Measurements from ENCODE around the gene KLF13. TPM values are rescaled to one million over a fixed set of nuclear protein-coding genes. Genes with fewer than 3 reads are reported as not detected.

KLF13 gene
- total RNA-seq, 1 donor from 2014 or later: 62.3 TPM

DNA sequence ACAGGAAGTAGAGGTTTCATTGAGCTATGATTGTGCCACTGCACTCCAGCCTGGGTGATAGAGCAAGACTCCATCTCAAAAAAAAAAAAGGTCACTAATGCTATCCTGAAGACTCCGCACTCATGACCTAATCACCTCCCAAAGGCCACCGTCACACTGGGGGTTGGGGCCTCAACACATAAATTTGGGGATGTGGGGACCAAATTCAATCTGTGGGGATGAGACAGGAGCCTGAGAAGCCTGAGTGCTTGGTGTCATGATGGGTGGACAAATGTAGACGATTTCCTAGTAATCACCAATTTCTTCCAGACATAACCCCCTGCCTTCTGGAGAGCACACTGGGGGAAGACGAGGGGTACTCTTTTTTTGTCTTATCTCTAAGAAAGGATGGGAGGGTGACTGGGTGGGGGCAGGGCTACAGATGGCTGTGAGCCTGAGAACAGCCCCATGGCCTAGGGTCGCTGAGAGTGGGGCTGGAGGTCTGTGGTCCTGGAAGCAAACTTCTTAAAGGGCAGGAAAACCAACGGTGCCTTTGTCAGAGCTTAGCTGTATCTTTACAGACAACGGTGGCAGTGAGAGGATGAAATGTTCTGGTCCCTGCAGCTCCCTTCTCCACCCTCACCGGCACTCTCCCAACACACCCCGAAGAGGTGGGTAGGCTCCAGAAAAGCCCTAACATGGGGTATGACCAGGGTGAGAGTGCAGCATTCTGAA lies 16.6 kb upstream of the KLF13 start:
- TF ChIP-seq, protein P1, sequence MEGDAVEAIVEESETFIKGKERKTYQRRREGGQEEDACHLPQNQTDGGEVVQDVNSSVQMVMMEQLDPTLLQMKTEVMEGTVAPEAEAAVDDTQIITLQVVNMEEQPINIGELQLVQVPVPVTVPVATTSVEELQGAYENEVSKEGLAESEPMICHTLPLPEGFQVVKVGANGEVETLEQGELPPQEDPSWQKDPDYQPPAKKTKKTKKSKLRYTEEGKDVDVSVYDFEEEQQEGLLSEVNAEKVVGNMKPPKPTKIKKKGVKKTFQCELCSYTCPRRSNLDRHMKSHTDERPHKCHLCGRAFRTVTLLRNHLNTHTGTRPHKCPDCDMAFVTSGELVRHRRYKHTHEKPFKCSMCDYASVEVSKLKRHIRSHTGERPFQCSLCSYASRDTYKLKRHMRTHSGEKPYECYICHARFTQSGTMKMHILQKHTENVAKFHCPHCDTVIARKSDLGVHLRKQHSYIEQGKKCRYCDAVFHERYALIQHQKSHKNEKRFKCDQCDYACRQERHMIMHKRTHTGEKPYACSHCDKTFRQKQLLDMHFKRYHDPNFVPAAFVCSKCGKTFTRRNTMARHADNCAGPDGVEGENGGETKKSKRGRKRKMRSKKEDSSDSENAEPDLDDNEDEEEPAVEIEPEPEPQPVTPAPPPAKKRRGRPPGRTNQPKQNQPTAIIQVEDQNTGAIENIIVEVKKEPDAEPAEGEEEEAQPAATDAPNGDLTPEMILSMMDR (IDR thresholded peaks at IDR 0.05; ENCODE audit: borderline replicate concordance): no peak

GRCh38 chr15:31311735-31312619 lies 14.7 kb upstream of the KLF13 start:
- H3K27ac ChIP-seq (replicated peaks): no peak overlapping the region
- no peaks in the 10 kb centered on the region for H3K36me3 ChIP-seq
- peaks cover 7% of the 10 kb centered on the region for H3K4me1 ChIP-seq
- H3K9me3 ChIP-seq (replicated peaks): peaks cover 13% of the 10 kb centered on the region
- no peak overlapping the region for H3K4me3 ChIP-seq
- H3K27me3 ChIP-seq (ENCODE audit: low read depth): peaks cover 4% of the 10 kb centered on the region
- DNase-seq: no peak
- TF ChIP-seq, protein P1 (IDR thresholded peaks at IDR 0.05; ENCODE audit: borderline replicate concordance): no peak
- intact Hi-C loops (cut with micrococcal nuclease): loop anchor here (2.0 to 10.0 kb wide), 2 partner anchors 67 to 87 kb away; no protein-coding TSS in a partner anchor

More for the DNA sequence above, 16.6 kb upstream of the KLF13 start:
- no peak for DNase-seq
- H3K27me3 ChIP-seq (ENCODE audit: low read depth): peaks cover 7% of the 10 kb centered on the region
- no peak overlapping the region for H3K4me3 ChIP-seq
- no peaks in the 10 kb centered on the region for H3K36me3 ChIP-seq
- H3K9me3 ChIP-seq (replicated peaks): peaks cover 13% of the 10 kb centered on the region
- H3K4me1 ChIP-seq: peaks cover 23% of the 10 kb centered on the region
- intact Hi-C loops (cut with micrococcal nuclease): loop anchor here (10.0 kb wide), 1 partner anchor 85 kb away; no protein-coding TSS in a partner anchor
- H3K27ac ChIP-seq (replicated peaks): no peak overlapping the region

DNA sequence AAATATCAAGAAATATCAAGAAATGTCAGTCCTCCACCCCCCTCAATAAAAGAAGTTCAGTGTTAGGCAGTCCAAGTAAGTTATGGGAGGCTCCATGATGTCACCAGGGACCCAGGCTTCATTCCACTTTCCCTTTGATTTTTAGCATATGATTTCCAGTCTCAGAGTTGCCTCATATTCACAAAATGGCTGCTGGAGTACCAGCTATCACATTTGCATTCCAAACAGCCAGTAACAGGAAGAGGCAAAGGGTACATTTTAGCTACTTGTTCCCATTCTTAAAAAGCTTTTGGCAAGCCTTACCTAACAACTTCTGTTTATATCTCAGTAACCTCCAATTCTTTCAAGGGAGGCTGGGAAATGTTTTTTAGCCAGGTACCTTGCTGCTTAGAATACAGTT lies 13.4 kb upstream of the KLF13 start:
- no peak for DNase-seq
- H3K36me3 ChIP-seq: no peaks in the 10 kb centered on the region
- TF ChIP-seq, protein P1 (IDR thresholded peaks at IDR 0.05; ENCODE audit: borderline replicate concordance): no peak
- H3K27me3 ChIP-seq (ENCODE audit: low read depth): no peaks in the 10 kb centered on the region
- no peak overlapping the region for H3K4me3 ChIP-seq
- intact Hi-C loops (cut with micrococcal nuclease): loop anchor here (2.0 to 10.0 kb wide), 2 partner anchors 68 to 88 kb away; no protein-coding TSS in a partner anchor
- no peak overlapping the region for H3K27ac ChIP-seq (replicated peaks)
- H3K4me1 ChIP-seq: no peaks in the 10 kb centered on the region
- peaks cover 13% of the 10 kb centered on the region for H3K9me3 ChIP-seq (replicated peaks)

GRCh38 chr15:31314380-31314779 lies 12.3 kb upstream of the KLF13 start:
- Histone ChIP-seq H3K27ac (replicated peaks) (no peak overlapping the region), H3K4me3 (no peak overlapping the region), H3K36me3 (no peaks in the 10 kb centered on the region), H3K4me1 (no peaks in the 10 kb centered on the region), H3K27me3 (ENCODE audit: low read depth) (no peaks in the 10 kb centered on the region), H3K9me3 (replicated peaks) (peaks cover 13% of the 10 kb centered on the region)
- no peak for DNase-seq
- TF ChIP-seq, protein P1 (IDR thresholded peaks at IDR 0.05; ENCODE audit: borderline replicate concordance): no peak
- intact Hi-C loops (cut with micrococcal nuclease): loop anchor here (10.0 kb wide), 1 partner anchor 90 kb away; no protein-coding TSS in a partner anchor

DNA sequence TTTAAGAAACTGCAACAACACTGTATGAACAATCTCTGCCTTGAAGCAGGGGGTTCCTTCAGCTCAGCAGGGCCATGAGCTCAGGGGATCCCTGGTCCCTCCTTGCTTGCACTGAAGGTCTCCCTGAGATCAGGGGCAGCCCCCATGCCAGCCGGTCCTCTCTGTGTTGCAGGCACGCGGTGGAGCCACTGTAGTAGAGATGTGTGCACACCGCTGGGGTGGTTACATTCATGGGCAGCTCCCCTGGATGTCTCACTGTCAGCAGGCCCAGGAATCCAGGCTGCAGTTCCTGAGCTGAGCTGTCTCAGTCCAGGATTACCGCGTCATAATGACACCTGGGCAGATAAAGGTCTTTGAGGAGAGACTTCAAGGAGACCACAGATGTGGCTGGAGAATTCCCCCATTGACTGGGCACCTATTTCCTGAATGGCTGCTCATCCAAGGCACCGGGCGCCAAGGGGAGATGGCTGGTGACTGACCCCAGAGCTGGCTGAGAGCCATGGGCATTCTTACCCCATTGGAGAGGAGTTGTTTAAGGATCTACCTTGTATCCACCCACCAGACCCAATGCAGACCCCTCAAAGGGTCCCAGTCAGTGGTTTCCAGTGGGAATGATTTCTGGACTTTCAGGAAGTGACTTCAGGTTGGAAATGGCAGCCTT lies 10.4 kb upstream of the KLF13 start:
- Histone ChIP-seq H3K27ac (replicated peaks) (no peak overlapping the region), H3K27me3 (ENCODE audit: low read depth) (no peaks in the 10 kb centered on the region), H3K4me1 (no peaks in the 10 kb centered on the region), H3K36me3 (no peaks in the 10 kb centered on the region), H3K4me3 (no peak overlapping the region), H3K9me3 (replicated peaks) (peaks cover 13% of the 10 kb centered on the region)
- TF ChIP-seq, protein P1 (IDR thresholded peaks at IDR 0.05; ENCODE audit: borderline replicate concordance): no peak
- intact Hi-C loops (cut with micrococcal nuclease): loop anchor here (10.0 kb wide), 1 partner anchor 91 kb away; no protein-coding TSS in a partner anchor
- DNase-seq: no peak
